ENCODE results near the gene CACNA1B. TPM values are rescaled to one million over a fixed set of nuclear protein-coding genes. Genes with fewer than 3 reads are reported as not detected.

CACNA1B gene
- total RNA-seq, 1 donor from 2014 or later: 0.41 TPM

DNA sequence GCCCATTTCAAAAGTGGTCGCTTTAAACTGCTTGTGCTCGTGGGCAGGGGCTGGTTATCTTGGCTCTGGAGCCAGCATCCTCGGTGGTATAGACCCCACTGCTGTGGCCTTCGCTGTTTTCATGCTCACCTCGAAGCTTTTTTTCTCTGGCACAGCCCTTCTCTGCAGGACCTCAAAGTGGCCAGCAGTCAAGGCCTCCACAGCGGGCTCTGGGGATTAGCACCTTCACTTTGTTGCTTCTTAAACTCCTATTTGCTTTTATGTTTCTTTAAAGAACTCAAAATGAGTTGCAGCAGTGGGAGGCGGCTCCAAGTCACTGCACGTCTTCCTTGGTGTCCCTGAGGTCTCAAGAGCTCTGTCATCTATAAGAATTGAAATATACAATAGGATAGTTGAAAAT lies 165.1 kb downstream of the CACNA1B start:
- DNase-seq (ENCODE audit: missing footprints) (no peak), ATAC-seq (no peak)
- intact Hi-C loops (cut with DNase I): no loop called here

DNA sequence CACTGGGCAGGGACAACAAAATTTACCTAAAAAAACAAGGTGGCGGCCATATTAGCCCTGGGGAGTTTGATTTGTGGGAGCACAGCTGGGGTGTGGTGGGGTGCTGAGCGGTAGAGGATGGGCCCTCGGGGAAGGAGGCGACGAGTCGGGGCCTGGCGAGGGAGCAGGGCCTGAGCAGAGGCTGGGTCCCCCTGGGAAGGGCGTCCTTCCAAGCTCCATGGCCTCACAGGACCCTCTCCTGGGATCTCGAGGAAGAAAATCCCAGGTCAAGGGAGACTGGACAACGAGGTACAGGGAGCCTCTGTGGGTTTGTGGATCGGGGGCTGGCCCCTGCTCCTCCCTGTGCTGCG lies 165.5 kb downstream of the CACNA1B start:
- no peak for ATAC-seq
- DNase-seq (ENCODE audit: missing footprints): no peak
- intact Hi-C loops (cut with DNase I): no loop called here

- no peak for ATAC-seq
- intact Hi-C loops (cut with DNase I): no loop called here
These were observed 166.1 kb downstream of the CACNA1B start for GRCh38 chr9:138043411-138044345.

DNA sequence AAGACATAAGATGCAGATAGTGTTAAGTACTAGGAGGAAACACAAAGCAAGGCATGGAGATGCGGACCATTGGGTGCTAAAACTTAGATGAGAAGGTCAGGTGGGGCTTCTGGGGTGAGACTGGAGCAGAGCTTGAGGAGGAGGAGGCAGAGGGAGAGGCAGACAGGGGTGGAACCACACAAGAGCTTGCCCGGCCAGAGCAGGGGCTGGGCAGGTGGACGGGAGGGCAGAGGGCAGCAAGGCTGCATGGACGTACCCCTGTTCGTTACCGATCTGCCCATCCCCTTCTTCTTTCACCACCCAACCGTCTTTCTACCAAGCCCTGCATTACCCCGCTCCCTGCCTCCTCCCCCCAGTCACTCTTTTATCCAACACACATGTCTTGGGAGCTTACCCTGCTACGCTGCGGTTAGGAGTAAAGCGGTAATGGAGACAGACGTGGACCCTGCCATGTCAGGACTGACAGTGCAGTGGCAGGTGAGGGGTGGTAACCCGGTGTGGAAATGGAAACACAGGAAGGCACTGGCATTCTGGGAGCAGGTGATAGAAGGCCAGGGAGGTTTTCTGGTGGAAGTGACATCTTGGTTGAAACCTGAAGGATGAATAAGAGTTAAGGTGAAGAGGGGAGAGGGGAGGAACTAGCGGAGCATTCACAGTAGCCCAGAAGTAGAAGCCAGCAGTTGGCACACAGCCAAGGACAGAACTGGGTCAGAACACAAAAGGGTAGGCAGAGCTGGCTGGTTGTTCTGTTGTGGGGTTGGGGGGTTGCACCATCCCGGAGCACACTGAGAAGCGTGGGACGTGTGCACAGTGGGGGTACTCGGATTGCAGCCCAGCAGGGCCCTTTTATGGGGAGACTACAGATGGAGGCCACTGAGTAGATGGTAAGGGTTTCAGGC lies 167.2 kb downstream of the CACNA1B start:
- DNase-seq (ENCODE audit: missing footprints) (no peak), ATAC-seq (no peak)
- intact Hi-C loops (cut with DNase I): no loop called here

More at GRCh38 chr9:138043411-138044345, 166.1 kb downstream of the CACNA1B start:
- DNase-seq (ENCODE audit: missing footprints): no peak

DNA sequence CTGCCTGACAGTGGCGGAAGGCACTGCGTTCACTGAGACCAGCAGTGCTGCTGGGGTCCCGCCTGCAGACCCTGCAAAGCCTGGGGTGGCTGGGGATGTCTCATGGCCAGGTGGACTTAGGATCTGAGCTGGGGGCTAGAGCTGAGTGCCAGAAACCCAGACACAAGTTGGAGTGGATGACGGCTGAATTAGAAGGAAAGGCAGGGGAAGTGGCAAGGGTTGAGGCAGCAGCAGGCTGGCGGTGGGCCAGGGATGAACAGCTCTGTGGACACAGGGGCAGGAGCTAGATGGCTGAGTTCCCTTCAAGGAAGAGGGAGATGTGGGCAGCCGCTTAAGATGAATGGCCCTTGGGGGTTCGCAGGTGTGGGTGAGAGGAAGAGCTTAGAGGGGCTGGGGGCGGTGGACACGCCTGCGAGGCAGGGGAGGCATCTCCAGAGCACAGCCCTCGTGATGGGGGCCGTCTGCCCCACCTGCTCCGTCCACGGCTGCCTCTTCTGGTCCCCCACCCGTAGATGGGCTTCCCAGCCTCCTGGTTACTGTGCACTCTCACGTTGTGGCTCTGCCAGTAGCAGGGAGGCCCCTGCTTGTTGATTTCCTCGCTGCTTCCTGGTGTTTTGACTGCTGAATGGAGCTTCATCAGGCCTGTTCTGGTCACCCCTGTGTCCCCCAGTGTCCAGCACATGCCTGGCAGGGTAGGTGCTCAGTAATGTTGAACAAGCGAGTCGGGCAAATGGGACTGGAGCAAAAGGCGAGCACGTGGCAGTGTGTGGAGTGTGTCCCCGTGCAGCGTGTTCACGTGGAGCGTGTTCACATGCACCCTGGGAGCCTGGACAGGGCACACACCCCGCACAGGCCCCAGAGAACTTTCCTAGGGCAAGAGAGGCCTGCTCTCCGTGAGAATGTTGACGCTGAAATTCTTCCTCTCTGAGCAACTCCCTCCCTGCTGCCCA lies 168.2 kb downstream of the CACNA1B start:
- DNase-seq (ENCODE audit: missing footprints) (no peak), ATAC-seq (no peak)
- intact Hi-C loops (cut with DNase I): no loop called here

- no peak for DNase-seq (ENCODE audit: missing footprints)
- no peak for ATAC-seq
- intact Hi-C loops (cut with DNase I): no loop called here
These were observed 169.2 kb downstream of the CACNA1B start for GRCh38 chr9:138046641-138047301.

- intact Hi-C loops (cut with DNase I): no loop called here
- no peak for DNase-seq (ENCODE audit: missing footprints)
- ATAC-seq: no peak
These were observed 170.0 kb downstream of the CACNA1B start for GRCh38 chr9:138047469-138048040.

DNA sequence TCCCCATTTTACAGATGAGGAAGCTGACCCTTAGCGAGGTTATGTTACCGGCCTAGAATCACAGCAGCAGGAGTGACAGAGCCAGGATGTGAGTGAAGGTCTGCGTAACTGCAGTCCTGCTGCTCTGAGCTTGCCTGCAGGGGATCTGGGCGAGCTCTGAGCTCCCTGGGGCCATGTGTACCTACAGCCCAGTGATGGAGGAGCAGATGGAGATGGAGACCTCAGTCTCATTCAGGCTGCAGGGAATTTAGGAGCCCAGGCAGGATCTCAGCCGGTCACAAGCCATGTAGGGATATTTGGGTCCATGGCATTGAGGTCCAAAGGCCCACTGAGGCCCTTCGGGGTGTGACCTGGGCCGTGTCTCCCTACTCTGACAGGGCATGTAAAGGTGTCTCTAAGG lies 170.6 kb downstream of the CACNA1B start:
- ATAC-seq (no peak), DNase-seq (ENCODE audit: missing footprints) (no peak)
- intact Hi-C loops (cut with DNase I): no loop called here

DNA sequence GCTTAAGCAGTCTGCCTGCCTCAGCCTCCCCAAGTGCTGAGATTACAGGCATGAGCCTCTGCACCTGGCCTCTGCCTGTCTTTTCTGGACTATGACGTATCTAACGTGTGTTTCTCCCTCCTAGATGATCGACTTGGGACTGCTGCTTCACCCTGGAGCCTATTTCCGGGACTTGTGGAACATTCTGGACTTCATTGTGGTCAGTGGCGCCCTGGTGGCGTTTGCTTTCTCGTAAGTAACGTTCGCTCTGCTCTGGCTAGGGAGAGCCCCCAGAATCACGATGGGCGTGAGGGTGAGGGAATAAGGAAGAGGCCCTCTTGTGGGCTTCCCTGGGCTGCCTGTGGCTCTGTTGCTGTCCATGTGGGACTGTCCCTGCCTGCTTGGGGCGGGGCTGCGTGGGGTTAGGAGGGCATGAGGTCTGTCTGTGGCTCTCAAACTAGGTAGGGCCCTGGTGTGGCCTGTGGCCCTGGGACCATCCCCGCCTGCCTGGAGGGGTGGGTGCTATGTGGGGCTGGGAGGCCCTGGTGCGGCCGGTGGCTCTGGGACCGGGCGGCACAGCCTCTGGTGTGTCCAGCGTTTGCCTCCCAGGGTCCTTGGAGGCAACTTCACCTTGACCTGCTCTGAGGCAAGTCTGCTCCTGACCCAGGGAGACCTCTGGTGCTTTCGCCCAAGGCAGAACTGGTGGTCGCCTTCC lies 171.7 kb downstream of the CACNA1B start:
- ATAC-seq: no peak
- no peak for DNase-seq (ENCODE audit: missing footprints)
- intact Hi-C loops (cut with DNase I): no loop called here

DNA sequence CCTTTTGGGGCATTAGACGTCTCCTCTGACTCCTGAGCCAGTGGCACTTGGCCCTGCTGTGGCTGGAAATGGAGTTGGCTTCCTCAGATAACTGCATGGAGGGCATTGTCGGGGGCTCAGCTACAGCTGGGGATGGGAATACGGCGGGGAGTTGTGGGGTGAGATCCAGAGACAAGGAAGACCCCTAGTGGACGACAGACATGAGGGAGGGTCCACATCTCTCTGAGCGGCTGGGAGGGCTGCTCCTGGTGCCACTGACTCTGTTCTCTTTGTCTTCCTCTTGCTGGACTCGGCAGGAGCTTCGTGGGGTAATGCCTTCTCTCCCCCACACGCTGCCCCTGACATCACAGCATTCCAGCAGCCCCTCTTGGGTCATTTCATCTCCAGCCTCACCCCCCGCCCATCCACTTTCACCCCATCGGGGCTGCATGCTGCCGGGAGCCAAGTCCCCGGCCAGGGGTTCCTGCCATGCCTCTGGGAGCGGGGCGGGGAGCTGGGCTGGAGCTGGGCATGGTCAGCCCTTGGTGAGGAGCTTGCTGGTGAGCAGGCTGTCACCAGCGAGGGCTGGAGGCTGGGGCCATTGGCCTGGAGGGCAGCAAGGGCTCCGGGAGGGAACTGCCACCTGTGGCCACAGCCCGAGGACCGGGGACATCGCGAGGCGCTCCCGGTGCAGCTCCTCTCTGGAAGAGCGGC lies 172.3 kb downstream of the CACNA1B start:
- DNase-seq (ENCODE audit: missing footprints) (no peak), ATAC-seq (no peak)
- intact Hi-C loops (cut with DNase I): no loop called here

GRCh38 chr9:138050472-138051330 lies 173.1 kb downstream of the CACNA1B start:
- intact Hi-C loops (cut with DNase I): no loop called here
- ATAC-seq (no peak), DNase-seq (ENCODE audit: missing footprints) (no peak)

DNA sequence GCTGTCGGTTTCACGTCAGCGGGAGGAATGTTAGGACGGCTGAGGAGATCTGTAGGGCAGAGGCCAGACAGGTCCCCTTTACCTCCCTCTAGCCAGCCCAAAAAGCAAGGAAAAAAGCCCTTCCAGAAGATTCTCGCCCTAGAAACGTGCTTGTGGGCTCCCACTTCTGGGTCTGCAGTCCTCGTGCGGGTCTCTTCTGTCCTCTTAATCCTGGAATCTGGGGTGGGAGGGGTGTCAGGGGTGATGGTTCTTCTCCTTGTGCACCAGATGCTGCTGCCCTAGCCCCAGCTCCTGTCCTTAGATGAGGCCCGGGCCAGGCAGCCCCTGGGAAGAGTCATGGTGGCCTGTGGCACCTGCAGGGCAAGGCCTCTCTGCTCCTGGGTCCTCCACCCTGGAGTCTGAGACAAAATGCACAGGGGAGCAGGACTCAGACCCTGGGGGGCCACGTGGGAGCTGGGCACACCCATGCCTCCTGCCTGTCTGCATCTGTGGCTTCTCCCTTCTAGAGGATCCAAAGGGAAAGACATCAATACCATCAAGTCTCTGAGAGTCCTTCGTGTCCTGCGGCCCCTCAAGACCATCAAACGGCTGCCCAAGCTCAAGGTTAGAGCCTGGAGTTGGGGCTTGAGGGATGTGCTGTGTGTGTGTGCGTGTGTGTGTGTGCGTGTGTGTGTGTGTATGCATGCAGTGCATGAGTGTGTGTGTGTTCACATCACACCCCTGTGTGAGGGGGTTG lies 174.2 kb downstream of the CACNA1B start:
- ATAC-seq (no peak), DNase-seq (ENCODE audit: missing footprints) (no peak)
- intact Hi-C loops (cut with DNase I): no loop called here

- intact Hi-C loops (cut with DNase I): no loop called here
- no peak for ATAC-seq
- no peak for DNase-seq (ENCODE audit: missing footprints)
These were observed 174.7 kb downstream of the CACNA1B start for GRCh38 chr9:138052322-138052615.

DNA sequence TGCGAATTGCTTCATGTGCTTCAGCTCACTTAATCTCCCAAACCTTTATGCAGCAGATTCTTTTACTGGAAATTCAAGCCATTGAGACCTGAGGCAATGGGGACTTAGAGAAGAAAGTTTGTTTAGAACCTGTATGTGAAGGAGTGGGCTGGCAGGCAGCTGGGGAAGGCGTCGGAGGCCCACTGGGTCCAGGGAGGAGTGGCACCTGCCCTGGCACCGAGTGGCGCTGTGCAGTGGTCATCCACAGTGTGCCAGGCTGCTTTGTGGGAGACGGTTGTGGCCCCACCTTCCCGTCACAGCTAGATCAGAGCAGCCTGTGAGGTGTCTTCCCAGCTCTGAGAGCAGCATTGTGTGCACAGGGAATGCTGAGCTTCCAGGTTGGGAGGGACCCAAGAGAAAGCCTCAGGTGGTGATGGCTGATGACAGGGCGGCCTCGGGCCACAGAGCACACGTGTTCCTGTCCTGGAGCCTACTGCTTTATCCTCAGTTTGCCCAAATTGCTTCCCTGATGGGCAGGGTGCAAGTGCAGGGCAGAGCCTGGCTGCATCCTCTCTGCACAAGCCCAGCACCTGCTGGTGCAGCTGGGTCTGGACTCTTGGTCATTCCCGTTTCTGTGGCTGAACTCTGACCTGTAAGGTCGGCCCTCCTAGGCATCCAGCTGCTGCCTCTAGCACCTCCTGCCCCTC lies 175.2 kb downstream of the CACNA1B start:
- ATAC-seq: no peak
- intact Hi-C loops (cut with DNase I): no loop called here
- no peak for DNase-seq (ENCODE audit: missing footprints)

DNA sequence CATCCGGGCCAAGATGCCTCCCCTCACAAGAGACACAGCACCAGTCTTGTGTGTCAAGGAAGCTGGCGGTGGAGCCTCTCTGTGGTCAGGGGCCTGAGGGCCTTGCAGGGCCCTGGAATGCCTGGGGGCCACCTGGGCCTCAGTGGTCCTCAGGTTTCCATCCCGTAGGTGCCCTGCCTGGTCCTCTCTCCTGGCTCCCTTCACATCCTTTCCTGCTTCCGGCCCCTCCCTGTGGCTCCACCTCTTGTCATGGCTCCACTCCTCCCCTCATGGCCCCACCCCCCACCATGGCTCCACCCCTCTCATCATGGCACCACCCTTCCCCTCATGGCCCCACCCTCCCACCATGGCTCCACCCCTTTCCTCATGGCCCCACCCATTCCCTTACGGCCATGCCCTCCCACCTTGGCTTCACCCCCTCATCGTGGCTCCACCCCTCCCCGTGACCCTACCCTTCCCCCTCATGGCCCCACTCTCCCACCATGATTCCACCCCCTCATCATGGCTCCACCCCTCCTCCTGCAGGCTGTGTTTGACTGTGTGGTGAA lies 175.8 kb downstream of the CACNA1B start:
- intact Hi-C loops (cut with DNase I): no loop called here
- DNase-seq (ENCODE audit: missing footprints) (no peak), ATAC-seq (no peak)

Measured in Right ventricle myocardium inferior (tissue), 1 donor.